GM10847 (cell line): Measurements from ENCODE around the gene SLC45A1.

Source experiments
- POLR2A ChIP-seq: IDR thresholded peaks from 2 replicates; pipeline ENCODE4 v1.6.1; 2011; ENCODE audit not compliant: insufficient read length; ENCODE audit errors: extremely low read depth

Gene SLC45A1

DNA sequence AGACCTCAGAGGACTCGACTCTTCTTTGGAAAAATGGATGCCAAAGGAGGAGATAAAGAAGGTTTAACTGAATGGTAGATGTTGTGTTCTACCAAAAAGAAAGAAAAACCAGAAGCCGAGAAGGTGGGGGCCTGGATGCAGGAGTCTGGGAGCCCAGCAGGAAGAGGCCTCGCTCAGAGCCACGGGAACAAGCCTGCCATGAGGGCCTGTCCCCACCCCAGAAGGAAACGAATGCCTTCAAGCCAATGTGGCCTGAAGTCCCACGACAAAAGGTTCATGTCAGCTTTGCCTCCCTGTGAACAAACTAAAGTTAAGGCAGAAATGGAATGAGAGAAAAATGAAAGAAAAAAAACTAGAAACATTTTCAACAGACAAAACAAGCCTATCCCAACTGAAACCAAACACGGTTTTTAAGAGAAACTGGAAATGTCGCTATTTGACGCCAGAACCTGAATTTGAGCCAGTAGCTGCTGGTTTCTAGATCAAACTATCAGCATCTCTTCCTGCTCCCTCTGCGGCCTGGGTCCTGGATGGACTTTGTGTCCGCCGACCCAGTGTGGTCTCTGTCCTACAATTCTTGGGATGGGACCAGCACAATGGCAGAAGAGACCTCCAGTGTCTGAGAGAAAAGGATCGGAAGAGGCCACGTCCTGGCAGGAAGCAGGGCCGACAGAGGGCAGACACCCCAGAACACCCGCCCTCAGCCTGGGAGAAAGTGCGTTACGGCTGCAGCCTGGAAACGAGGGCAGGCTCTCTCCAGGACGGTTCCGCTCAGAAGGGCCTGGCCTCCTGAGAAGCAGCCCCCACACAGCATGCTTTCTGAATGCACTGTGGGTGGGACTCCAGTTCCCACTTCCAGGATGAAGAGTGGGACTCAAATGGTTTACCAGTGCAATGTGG is 35.2 kb downstream of the SLC45A1 start:
- no peak for TF ChIP-seq POLR2A

DNA sequence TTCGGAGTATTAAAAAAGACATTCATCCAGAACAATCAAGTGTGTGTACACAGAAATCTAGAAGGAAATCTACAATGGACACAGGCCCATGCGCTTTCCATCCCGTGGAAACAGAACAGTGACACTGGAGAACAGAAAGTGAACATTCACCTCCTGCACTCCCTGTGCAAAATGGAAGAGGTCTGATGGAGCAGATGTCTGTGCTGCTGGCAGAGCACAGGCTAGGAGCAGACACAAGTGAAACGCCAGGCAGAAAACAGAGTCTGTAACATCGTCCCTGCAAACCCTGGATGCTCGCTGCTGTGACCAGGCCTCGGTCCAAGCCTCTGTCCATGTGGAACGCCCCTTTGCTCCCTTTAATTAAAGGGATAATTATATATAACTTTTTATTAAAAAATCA is 36.1 kb downstream of the SLC45A1 start:
- no peak for TF ChIP-seq POLR2A

DNA sequence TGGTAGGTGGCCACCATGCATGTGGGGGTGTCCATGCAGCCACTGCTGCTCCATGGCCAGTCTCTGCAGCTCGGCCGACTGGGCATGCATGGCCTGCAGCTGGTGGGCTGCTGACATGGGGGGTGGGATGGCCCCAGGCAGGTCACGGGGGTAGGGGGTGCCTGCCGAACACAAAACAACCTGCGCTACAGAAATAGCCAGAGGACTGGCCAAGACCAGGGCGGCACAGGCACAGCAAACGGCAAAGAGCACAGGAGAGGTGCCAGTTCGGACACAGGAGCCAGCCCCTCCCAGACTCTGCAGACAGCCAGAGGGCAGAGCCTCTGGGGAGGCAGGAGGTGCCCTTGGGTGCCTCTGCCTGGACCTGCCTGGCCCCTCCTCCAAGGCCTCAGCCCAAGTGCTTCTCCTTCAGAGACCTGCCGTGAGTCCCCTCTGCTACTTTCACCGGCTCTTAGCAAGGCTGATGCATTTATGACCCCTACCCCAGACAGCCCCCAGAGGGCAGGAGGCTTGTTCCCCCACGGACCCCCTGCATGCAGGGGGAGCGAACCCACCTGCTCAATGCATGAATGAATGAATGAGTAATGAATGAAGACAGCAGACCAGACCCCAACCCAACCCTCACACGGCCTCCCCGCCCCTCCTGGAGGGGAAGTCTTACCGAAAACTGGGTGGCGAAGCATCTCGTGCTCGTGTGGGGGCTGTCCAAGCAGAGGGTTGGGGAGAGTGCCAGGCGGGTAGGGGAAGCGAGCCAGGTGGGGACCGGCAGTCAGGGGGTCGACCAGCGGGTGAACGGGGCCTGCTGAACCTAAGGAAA is 37.7 kb downstream of the SLC45A1 start:
- no peak for TF ChIP-seq POLR2A

DNA sequence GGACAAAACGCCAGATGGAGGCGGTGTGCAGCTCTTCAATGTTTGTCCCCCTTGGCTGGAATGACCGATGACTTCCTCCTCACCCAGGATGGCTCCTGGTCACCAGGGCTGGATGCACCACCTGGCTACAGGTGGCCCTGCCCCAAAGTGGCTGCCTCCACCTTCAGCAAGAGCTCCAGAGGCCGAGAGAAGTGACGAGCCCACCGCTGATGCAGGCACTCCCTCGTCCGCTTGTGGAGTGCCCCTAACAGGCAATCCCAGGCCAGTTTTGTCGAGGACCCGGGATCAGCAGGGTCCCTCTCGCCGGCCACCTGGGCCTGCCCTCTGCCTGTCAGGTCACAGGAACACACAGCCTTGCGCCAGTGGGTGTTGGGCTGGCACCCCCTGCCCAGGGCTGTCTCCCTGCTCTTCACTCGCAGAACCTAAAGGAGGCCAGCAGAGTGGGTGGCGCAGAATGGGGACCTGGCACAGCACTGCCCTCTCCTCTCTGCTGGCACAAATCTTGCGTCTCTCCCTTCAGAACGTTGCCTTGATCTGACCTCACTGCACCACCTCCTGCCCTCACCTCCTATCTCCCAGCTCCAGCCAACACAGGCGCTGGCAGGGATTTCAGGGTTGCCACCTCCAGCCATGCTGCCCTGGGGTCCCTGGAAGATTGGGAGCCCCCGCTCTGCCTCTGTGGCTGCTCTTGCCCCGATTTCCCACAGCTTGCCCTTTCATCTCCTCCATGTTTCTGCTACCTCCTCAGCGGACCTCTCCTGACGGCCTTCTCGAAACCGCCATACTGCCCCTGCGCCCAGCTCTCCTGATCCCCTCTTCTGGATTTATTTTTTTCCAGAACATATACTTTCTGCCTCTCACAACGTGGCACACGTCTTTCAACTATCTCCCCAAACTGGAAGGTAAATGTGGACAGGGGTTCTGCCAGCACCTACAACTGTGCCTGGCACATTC is 38.6 kb downstream of the SLC45A1 start:
- no peak for TF ChIP-seq POLR2A

DNA sequence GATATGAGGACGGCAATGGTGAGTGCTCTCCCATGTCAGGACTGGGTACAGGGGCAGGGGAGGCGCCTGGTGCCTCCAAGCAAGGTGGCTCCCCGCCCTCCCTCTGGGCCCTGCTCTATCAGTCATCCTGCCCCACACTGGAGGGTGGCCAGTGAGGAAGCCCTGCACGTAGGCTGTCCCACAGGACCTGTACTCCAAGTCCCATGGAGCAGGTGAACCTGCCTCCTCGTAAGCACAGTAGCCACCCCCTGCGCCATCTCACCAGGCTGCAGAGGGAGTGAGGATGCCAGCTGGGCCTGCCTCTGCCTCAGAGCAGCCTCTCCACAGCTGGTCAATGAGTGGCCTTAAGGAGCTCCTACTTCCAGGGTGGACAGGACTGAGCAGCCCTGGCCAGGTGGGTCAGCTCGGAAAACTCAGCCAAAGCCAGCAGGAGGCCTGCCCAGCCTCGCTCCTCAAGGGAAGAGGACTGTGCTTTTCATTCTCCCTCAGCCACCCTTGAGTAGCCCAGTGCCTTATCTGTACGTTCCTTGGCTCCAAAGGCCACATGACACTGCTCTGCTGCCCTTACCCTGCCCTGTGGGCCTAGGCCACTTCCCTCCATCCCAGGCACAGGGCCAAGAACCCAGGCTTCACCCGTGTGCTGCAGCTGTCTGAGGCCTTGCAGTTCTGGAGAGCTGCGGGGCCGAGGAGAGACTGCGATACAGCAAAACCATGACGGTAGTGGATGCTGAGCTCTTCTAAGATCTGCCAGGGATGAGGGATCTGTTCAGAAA is 39.6 kb downstream of the SLC45A1 start:
- TF ChIP-seq POLR2A: no peak

DNA sequence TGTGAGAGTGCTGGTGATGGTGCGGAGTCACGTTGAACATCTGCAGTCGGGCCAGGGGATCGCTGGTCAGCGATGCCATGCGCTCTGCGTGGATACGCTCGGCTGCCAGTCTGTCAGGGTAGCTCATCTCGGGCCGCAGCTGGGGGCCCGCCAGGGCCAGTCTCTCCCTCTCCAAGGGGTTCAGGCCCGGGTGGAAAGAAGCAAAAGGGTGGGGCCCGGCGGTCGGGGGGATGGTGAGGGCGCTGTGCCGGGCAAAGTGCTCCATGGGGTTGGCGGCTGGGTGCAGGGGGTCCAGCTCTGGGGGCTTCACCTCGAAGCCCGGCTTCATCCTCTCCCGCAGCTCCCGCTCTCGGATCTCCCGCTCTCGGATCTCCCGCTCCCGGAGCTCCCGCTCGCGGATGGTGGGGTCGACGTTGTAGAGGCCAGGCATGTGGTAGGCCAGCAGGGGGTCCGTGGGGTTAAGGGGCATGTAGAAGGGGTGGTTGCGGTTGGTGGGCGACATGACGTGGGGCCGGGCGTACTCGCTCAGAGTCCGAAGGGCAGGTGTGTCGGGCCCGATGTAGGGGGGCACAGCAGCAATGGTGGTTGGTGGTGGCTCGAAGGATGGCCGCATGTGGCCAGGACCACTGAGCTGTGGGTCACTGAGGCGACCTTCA is 40.5 kb downstream of the SLC45A1 start:
- no peak for TF ChIP-seq POLR2A

DNA sequence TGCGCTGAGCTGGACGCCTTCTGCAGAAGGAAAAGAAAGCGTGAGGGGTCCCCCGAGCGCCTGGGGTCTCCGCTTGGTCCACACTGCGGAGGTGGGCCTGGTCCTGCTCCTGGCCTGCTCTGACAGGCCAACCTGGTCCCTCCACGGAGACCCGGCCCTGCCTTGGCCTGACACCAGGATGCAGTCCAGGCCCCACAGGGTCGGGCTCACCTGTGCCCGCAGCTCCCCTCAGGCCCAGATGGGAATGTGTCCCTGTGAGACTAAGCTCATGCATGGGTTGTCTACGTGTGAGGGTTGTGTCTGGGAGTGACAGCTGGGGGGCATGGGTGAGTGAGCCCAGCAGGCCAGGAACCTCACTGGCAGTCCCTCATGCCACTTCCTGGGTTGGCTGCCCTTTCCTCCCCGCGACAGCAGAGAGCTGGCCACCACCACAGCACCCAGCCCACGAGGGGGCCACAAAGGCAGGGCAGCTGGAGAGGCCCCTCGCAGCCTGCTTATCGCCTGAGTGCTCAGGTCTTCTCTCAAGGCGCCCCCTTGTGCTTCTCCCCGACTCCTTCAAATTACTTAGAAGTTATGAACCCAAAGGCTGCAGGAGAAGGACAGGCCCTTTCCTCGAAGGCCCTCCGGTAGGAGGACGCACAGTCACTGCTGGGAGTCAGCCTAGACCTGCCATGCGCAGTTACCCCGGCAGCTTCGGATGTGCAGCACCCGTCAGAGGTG is 41.1 kb downstream of the SLC45A1 start:
- TF ChIP-seq POLR2A: no peak

DNA sequence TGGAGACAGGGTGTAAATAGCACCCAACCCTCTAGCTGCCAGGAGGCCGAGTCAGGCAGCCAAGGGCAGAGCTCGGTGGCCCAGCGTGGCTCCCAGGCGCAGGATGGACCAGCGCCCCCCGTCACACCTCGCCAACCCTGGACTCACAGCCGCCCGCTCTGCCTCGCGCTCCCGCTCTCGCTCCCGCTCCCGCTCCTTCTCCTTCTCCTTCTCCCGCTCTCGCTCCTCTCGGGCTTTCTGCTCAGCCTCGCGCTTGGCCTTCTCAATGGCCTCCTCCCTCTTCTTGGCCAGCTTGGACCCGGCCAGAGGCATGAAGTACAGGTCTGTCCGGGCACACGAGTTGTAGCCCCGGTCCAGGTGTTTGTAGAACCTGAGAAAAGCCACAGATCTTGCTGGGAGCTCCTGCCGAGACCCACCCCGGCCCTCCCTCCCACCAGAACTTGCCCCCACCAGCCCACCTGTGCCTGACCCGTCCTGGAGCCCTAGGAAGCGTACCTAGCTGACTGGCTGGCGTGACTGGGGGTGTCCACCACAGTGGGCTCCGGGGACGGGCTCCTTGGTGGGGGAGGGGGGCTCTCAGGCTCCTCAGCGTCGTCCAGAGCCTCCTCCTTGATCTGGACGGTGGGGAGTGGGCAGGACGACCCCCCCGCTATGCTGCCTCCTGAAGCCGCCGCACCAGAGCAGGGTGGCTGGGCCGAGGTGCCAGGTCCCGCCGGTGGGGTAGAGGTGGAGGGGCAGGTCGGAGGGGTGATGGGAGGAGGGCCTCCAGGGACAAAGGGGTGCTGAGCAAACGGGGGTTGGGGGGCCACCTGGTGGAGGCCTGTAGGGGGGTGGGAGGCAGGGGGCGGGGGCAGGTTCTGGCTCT is 41.9 kb downstream of the SLC45A1 start:
- TF ChIP-seq POLR2A: no peak

DNA sequence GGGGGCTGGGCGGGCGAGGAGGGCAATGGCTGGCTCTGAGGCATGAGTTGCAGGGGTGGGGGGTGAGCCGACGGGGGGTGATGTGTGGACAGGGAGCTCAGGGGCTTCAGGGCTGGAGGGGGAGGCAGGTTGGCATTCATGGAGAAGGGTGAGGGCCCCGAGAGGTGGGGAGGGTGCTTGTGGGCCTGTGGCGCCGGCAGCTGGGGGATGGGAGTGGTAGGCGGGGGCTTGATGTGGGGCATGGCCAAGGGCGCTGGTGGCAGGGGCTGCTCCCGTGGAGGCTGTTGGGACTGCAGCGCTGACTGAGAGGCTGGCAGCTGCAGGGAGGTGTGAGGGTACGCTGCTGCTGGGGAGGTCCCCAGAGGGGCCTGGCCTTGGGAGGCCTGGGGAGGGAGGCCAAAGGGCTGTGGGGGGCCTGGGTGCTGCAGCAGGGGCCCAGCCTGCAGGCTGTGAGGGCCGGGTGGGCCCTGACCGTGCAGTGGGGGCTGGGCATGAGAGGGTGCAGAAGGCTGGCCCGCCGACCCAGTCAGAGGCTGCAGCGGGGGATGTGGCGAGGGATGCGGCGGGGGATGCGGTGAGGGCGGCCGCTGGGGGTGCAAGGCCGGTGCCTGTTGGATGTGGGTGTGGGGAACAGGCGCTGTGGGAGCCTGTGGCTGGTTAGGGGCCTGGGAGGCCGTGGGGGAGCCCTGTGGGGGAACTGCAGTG is 42.7 kb downstream of the SLC45A1 start:
- no peak for TF ChIP-seq POLR2A

DNA sequence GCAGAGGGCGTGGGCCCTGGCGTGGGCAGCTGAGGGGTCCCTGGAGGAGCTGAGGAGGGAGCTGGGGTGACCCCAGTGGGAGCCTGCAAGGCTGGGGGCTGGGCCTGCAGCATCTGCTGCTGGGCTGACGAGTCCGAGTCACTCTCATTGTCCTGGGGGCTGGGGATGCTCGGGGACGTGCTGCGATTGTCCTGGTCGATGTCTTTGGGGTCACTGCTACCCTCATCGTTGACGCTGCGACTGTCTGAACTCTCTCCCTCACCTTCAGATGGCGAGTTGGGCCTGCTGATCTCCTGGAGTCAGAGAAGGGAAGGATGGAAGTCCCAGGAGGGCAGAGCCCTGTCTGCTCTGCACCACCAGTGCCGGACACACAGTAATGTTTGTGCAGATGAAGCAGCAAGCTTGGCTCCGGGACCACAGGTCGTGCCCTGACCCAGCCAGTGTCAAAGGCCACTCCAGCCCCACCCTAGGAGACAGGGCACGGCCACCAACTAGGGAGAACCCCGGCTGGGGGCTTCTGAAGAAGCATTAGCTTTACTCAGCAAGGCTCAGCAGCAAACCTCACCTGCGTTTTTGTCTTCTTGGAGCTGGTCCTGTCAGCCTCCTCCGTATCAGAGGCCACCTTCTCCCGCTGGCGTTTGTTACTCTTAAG is 43.4 kb downstream of the SLC45A1 start:
- no peak for TF ChIP-seq POLR2A

DNA sequence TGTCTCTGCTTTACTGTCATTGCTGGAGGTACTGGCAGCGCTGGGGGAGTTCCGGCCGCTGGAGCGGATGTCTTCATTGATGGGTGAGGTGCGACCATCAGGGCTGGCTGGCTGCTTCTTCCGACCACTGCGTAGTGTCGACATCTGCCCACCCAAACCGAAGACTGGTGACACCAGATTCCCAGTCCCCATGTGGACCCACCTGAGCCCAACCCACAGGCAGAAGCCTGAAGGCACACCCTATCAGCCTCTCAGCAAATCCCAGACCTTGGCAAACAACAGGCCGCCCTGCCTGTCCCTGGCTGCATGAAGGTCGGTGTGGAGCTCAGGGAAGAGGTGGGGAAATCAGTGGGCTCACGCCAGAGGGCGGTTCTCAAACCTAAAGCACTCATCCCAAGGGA is 44.8 kb downstream of the SLC45A1 start:
- no peak for TF ChIP-seq POLR2A
